GM12874 (cell line): ENCODE data around the gene ADD2.

Experiments used
- CTCF ChIP-seq: IDR thresholded peaks from 2 replicates; pipeline ENCODE4 v1.5.1; 2011; ENCODE audit warnings: low read depth, mild to moderate bottlenecking, control low read depth, low read length, moderate library complexity; ENCODE audit not compliant: insufficient read depth

Gene ADD2

GRCh38 chr2:70746094-70746974 lies 21.7 kb downstream of the ADD2 start:
- TF ChIP-seq CTCF = no peak

GRCh38 chr2:70745276-70745825 lies 22.6 kb downstream of the ADD2 start:
- TF ChIP-seq CTCF = no peak

- TF ChIP-seq CTCF = no peak
Measured at GRCh38 chr2:70744397-70744796, 23.6 kb downstream of the ADD2 start.

GRCh38 chr2:70743677-70744076 lies 24.3 kb downstream of the ADD2 start:
- no peak for TF ChIP-seq CTCF

- TF ChIP-seq CTCF = no peak
Measured at GRCh38 chr2:70743068-70743467, 24.9 kb downstream of the ADD2 start.

- TF ChIP-seq CTCF = no peak
Measured at GRCh38 chr2:70738159-70738558, 29.8 kb downstream of the ADD2 start.

GRCh38 chr2:70735071-70735470 lies 32.9 kb downstream of the ADD2 start:
- TF ChIP-seq CTCF = no peak
